ENCODE data around the gene SUPT6H.
"Not testable (repeated sequence)": the region's sequence is repeated elsewhere in the genome, so short reads cannot be mapped to it uniquely, and the experiment has no call there.

The SUPT6H gene

DNA sequence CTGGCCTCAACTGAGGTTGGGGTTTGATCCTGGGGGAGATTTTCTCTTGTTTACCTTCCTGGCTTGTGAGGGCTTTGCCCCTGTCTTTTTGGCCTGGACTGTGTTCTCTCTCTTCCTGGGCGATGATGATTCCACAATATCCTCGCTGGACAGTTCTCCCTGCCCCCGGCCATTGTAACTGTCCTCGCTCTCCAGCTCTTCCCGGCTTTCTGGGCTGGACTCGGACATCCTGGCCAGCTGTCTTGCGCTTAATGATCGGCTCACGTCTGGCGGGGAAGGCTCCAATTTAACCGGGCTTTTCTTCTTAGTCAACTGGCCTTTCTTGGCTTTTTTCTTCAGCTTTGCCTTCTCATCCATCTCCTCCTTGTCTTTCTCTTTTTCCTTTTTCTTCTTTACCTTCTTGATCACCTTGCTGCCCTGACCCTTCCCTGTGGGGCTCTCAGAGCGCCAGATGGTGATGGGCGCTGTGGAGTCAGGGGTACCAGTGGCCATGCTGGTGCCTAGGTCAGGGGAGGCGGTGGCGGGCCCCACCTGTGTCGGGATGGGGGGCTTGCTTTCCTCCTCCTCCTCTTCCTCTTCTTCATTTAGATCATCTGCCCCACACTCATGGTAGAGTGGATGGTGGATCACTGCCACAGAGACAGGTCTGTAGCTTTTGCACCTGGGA lies 41.7 kb downstream of the SUPT6H start:
- no peak for DNase-seq

- DNase-seq = no peak
These were observed 42.3 kb downstream of the SUPT6H start for GRCh38 chr17:28704219-28704858.

GRCh38 chr17:28705074-28705659 lies 43.2 kb downstream of the SUPT6H start:
- no peak for DNase-seq

- no peak for DNase-seq
These were observed 43.8 kb downstream of the SUPT6H start for GRCh38 chr17:28705728-28706334.

- DNase-seq = no peak
These were observed 44.7 kb downstream of the SUPT6H start for GRCh38 chr17:28706471-28707338.

GRCh38 chr17:28707339-28707720 lies 45.3 kb downstream of the SUPT6H start:
- no peak for DNase-seq

- peak; percentile 92 for DNase-seq
These were observed 49.1 kb downstream of the SUPT6H start for GRCh38 chr17:28710861-28711722.

DNA sequence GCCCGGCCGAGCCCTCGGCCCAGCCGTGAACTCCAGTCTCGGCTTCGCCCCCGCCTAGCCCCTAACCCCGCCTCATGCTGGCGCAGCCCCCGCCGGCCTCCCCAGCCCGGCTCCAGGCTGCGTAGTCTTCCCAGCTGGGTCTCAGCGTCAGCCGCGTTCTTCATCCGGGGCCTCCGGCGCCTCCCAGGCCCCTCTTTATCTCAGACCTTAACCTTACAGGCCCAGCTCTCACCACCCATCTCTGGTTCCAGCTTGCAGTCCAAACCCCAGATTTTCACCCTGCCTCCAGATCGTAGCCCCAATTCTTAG lies 49.7 kb downstream of the SUPT6H start, which contains the start of gene PROCA1:
Gene PROCA1 (minus strand): TSS at position 166 of the 309 bp plus-strand sequence. CDS start 228 bp downstream, outside the sequence.
- DNase-seq = no peak

DNA sequence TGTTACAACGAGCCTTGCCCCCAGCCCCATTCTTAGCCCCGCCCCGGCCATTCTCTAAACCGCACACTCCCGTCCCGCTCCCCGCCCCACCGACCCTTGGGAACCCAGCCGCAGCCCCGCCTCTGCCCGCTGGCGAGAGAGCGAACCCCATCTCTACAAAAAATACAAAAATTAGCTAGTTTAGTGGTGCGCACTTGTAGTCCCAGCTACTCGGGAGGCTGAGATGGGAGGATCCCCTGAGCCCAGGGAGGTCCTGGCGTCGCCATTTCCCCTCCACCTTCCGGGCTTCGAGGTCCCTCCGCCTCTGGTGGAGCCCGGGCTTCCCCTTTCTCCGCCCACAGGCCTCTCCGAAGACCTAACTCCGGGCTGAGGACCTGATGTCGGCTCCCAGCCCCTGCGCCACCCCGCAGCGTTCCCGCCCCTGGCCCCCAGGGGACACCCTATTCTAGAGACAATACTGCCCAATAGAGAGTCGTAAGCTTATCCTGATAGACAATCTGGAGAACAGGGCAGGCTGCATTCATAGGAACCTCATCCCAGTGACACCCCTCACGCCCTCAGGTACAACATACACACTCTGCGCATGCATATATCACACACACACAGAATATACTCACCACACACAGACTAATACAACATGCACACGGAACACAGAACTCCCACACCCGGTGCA lies 50.2 kb downstream of the SUPT6H start:
- DNase-seq = peak; percentile 27

DNA sequence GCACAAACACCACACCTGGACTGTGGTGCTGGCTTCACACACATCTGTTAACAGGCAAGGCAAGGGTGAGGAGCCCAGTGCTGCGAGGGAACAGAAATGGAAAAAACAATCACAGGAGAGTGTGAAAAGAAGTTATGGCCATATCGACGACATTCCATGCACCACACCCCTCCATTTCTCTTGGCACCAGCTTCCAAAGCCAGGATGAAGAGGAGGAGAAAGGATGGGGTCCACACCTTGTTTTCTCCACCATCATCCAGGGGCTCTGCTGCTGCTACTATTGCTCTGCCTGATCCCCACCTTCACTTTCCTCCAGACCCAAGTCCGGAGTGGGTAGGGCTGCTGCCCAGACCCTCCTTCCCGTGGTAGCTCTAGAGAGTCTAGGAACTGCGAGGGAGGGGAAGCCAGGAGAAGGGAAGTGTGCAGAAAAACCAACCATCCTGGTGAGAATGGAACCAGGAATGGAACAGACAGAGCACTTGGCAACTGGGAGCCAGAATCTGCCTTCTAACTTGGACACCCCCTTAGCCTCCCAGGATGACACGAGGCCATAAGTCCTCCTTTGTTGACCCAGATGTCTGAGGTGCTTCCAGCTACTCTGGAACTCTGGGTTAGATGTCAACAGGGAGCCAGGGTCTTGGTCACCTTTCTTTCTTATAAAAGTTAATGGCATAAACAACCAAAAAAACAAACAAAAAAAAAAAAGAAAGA lies 50.9 kb downstream of the SUPT6H start:
- DNase-seq = no peak

- DNase-seq = no peak
These were observed 52.3 kb downstream of the SUPT6H start for GRCh38 chr17:28714281-28714680.

GRCh38 chr17:28715217-28715616 lies 53.2 kb downstream of the SUPT6H start:
- DNase-seq = no peak

GRCh38 chr17:28716740-28717577 lies 55.0 kb downstream of the SUPT6H start:
- DNase-seq = peak; percentile 28

DNA sequence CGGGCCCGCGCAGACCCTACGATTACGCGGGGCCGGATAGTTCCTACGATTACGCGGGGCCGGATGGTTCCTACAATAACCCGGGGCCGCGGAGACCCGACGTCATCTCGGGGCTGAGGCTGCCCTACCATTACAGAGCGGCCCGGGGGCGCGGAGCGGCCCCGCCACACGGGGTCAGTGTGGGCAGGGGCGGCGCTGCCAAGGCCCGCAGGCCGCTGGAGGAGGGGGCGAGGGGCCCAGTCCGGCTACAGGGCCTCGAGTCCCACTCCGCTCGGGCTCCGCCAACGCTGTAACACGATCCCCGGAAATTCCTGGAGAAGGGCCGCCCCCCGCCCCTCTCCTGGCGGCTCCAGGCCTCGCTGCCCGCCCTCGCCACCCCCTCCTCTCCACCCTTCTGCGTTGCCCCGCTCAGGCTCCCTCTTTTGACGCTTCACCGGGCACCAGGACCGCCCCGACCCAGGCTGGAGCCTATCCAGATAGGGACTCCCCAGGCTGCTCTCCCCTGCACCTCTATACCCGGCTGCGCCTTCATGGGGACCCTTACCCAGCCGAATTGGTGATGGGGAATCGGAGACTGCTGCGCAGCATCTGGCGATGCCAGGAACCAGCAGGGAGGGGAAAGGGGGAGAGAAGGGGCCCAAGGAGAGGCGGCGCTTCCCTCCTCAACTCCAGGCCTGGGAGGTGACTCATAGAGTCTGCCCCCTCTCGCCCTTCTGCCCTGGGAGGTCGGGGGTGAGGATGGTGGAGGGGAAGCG lies 55.8 kb downstream of the SUPT6H start, which contains the start of gene RAB34:
Gene RAB34 (minus strand): TSS at position 291 of the 755 bp plus-strand sequence. CDS start 602 bp downstream, outside the sequence.
- peak; percentile 93 for DNase-seq

- DNase-seq = peak; percentile 57
These were observed 56.5 kb downstream of the SUPT6H start for GRCh38 chr17:28718333-28719020.

GRCh38 chr17:28719021-28719433 lies 57.0 kb downstream of the SUPT6H start:
- no peak for DNase-seq

DNA sequence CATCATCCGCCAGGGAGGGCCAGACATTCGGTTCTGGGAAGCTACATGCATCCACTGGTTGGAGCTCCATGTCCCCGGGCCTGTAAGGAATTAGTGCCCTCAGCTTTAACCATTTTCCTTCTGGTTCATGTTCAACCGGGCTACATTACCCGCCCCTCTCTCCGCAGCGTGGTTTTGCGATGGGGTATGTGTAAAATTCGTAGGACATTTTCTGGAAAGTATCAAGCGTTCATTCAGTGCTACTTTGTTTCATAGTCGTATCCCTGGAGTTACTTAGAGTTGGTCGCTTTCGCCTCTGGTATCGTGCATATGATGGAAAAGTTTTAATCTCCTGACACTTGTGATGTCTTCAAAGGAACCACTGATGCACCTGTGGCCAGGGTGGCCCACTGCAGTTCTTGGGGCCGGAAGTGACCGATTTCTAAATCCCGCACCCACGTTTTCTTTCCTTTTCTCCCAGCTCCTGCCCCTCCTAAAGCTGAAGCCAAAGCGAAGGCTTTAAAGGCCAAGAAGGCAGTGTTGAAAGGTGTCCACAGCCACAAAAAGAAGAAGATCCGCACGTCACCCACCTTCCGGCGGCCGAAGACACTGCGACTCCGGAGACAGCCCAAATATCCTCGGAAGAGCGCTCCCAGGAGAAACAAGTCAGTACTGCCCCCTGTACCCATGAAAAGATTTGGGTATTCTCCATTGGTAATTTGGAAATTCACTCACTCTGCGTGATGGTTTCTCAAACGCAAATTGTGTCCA lies 58.4 kb downstream of the SUPT6H start:
- DNase-seq = no peak

DNA sequence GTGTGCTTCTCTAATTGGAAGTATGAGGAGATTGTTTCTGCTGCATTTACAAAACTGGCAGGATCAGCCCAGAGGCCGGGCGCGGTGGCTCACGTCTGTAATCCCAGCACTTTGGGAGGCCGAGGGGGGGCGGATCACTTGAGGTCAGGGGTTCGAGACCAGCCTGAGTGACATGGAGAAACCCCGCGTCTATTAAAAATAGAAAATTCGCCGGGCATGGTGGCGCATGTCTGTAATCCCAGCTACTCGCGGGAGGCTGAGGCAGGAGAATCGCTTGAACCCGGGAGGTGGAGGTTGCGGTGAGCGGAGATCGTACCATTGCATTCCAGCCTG lies 59.0 kb downstream of the SUPT6H start:
- DNase-seq = not testable (repeated sequence)

Data from fibroblast of skin of right quadriceps (primary cell).